ENCODE data around the gene CNRIP1.

GRCh38 chr2:68282811-68283418, 36.8 kb downstream of the CNRIP1 start:
- TF ChIP-seq CTCF (IDR thresholded peaks at IDR 0.05; ENCODE audit: low read depth, low read length) (peak; percentile 73), POLR2A (IDR thresholded peaks at IDR 0.05; ENCODE audit: extremely low read depth, insufficient read length) (no peak), MYC (IDR thresholded peaks at IDR 0.05; ENCODE audit: low read depth, low read length) (no peak)

Measured in NB4 (cell line).